NOMO-1 treated with dmso at 0.1 percent for 144 hours (cell line): ENCODE data around the gene TIGD6.
"Not testable (repeated sequence)": the region's sequence is repeated elsewhere in the genome, so short reads cannot be mapped to it uniquely, and the experiment has no call there.

Experiments used
- DNase-seq: peaks from one replicate; lab custom pipeline; 2025; ENCODE audit not compliant: unreplicated experiment; lab: John Stamatoyannopoulos, UW

Gene TIGD6

DNA sequence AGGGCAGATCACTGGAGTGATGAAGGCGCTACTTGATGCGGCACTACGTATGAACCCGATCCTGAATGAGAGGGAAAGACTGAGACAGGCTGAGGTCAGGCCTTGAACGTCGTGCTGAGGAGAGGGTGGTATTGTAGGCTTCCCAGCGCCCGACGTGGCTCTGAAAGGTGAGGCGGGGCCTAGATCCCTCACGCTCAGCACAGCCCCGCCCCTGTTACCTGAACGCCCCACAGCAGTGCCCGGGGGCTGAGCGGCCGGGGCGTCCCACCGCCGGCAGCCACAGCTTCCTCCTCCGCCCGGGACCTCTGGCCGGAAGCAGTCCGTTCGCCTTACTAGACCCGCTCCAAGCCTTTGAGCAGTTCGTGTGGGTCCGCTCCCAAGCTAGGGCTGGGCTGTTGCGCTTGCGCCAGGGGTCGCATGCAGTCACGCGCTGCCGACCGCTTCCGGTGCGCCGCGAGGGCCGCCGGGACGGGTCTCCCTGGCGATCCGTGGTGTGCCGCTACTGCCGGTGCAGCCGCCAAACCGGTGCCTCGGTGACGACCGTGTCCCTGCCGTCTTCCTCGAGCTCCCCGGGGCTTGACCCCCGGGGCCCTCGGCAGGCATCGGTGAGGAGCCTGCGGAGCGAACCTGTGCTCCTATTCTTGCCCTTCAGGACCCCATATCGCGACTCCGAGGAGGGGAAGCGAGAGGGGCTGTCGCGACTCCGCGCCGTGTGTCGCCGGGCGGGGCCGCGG lies at the start of gene TIGD6, which contains the start of gene HMGXB3:
TSS of gene TIGD6 (minus strand) at position 399 of the 734 bp plus-strand sequence. CDS start 4,306 bp downstream, outside the sequence.
TSS of gene HMGXB3 (plus strand) at position 484 of the 734 bp plus-strand sequence. CDS start 4,114 bp downstream, outside the sequence.
- peak; percentile 92 for DNase-seq

DNA sequence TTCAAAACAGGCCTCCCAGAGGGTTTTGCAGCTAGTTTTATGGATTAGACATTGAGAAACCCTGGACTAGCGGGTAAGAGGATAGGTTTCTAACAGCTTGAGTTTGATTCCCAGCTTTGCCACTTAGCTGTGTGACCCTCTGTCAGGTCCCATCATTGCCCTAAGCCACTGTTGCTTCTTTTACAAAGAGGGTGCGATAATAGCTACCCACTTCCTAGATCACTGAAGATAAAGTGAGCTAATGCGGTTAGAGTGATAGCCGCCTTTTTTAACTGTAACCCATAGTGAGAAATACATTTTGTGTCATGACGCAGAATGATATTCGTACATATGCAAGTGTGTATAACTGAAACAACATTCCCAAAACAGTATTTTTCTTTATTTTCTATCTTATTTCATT lies 45.6 kb upstream of the TIGD6 start:
- no peak for DNase-seq

DNA sequence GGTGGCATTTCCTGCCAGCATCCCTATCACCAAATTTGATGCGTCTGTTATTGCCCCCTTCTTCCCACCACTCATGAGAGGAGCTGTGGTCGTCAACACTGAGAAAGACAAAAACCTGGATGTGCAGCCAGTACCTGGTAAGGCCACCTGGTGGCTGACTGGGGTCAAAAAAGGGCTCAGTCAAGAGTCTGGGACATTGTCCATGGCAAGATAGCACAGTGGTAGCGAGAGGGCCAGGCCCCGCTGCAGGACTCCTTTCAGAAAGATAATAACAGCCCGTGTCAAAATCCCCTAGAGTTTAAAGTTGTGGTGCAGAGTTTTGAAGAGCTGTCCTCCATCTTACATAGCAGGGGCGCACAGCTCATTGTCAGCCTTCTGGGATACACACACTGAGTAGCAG lies 45.1 kb upstream of the TIGD6 start:
- DNase-seq = no peak

GRCh38 chr5:150044712-150045111 lies 44.3 kb upstream of the TIGD6 start:
- no peak for DNase-seq

DNA sequence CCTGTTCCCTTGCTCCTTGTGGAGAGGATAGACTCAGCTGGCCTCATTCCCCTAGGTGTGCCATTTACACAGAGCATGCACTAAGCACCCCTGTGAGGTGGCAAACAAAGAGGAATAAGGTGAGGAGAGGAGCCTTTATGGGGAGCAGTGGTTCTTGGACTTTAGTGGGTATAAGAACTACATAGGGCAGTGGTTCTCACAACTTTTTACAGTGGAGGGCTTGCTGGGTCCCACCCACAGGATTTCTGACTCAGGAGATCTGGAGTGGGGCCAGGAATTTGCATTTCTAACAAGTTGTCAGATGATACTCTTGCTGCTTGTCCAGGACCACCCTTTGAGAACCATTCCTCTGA lies 43.9 kb upstream of the TIGD6 start:
- no peak for DNase-seq

DNA sequence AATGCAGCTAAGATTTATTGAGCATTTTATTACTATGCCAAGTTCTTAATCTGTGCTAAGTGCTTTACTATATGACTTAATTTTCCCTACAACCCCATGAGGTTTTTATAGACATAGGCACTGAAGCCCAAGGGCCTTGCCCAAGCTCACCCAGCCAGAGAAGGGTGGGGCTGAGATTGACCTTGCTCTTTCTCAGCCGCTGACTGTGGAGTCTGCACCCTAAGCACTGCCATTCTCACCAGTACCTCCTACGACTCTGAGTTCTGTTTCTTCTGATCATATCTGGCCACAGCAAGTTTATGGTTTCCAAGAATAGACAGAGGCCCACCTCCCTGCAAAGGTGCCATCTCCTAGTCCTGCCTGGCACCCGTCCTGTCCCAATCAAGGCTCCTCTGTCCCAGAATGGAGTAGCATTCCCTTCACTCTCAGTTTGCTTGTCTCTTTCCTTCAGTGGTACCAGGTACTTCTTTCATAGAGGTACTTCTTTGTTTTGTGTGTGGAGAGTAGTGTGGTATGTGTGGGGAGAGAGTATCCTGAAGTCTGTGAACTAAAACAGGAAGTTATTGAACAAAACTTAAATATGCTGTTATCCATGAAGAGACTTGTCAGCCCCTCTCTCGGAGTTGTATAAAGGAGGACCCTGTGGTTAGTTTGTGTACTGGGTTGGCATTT lies 43.3 kb upstream of the TIGD6 start:
- no peak for DNase-seq

- no peak for DNase-seq
These were observed 42.0 kb upstream of the TIGD6 start for GRCh38 chr5:150042459-150042858.

DNA sequence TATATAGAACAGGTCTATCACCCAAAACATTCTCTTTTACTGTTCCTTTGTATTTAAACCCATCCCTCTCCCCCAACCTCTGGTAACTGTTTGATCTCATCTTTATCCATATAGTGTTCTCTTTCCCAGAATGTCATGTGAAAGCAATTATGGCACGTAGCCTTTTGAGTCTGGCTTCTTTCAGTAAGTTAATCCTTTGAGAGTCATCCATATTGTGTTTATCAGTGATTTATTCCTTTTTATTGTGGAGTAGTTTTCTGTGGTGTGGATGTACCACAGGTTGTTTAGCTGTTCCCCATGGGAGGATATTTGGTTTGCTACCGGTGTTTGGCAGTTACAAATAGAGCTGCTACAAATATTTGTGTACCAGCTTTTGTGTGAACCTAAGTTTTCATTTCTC lies 38.1 kb upstream of the TIGD6 start:
- no peak for DNase-seq

- DNase-seq = no peak
These were observed 36.1 kb upstream of the TIGD6 start for GRCh38 chr5:150036513-150036912.

GRCh38 chr5:150035139-150035895 lies 34.9 kb upstream of the TIGD6 start:
- DNase-seq = peak; percentile 41

DNA sequence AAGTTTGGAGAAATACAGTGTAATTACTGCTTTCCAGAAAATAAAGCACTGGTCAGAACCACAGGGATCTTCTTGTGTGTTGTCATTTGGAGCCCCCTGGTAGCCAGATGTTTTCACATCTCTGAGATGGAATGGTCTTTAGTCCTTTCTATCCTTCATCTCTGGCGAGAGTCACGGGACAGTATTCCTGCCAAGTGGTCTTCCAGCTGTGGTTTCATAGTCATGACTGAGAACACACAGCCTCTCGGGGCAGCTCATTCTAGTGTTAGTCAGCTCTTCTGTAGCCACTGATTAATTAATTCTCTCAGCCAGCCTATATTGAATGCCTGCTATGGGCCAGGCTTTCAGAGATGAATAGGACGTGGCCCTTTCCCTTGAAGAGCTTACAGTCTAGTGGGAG lies 34.2 kb upstream of the TIGD6 start:
- no peak for DNase-seq

DNA sequence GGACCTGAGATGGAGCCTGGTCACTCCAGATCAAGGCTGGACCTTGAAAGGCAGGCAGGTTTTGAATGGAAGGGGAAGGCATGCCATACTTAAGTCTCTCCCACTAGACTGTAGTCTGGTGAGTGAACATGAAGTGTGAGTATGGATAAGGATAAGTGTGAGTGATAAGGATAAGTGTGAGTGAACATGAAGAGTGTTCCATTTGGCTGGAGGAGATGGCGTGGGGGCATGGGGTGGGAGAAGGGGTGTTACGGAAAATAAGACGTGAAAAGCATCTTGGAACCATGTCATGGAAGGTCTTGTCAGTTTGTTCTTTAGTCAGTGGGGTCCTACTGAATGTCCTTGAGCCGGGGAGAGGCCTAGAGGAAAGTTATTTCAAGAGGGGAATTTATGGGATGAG lies 32.9 kb upstream of the TIGD6 start:
- DNase-seq = no peak

DNA sequence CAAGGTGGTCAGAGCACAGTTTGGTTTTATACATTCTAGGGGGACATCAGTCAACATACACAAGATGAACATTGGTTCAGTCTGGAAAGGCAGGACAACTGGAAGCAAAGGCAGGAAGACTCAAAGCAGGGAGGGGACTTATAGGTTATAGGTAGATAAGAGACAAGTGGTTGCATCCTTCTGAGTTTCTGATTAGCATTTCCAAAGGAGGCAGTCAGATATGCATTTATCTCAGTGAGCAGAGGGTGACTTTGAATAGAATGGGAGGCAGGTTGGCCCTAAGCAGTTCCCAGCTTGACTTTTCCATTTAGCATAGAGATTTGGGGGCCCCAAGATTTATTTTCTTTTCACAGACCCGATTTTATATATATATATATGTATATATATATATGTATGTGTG lies 27.6 kb upstream of the TIGD6 start:
- DNase-seq = not testable (repeated sequence)

GRCh38 chr5:150026682-150027172 lies 26.3 kb upstream of the TIGD6 start:
- DNase-seq = no peak

DNA sequence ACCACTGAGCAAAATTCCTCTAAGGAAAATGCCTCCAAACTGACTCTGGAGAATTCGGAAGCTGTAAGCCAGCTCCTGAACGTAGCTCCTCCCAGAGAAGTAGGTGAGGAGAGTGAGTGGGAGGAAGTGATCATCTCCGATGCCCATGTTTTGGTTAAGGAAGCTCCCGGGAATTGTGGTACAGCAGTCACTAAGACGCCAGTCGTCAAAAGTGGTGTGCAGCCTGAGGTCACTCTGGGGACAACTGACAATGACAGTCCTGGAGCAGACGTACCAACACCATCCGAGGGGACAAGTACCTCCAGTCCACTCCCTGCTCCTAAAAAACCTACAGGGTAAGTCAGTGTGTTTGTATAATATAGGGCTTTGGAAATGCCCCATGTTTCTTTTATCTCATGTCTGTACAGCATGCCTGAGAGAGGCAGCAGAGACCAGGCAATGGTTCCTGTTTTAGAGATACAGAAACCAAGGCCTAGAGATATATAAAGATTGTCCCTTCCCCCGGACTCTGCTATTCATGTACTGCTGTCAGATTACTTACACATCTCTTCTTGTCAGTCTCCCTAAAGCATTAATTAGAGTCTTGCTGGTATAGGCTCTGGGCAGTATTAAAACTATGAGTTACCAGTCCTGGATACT lies 24.0 kb upstream of the TIGD6 start:
- DNase-seq = no peak

GRCh38 chr5:150023136-150023535 lies 22.7 kb upstream of the TIGD6 start:
- no peak for DNase-seq

- no peak for DNase-seq
These were observed 22.2 kb upstream of the TIGD6 start for GRCh38 chr5:150022681-150023080.

DNA sequence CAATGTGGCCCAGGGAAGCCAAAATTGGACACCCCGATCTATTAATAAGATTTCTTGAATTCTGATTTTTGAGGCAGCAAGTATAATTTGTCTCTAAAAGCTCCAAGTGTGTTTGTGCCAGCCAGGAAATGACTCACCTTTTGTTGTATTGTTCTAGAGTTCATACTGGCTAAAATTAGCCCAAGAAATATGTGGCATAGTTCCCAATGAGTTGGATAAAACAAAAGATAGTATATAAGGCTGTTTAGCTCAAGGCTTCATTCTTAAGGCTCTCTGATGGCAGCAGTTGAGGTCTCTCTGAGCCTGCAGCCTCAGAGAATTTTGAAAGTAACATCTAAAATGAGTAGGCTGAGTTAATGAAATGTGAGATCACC lies 21.7 kb upstream of the TIGD6 start:
- no peak for DNase-seq

DNA sequence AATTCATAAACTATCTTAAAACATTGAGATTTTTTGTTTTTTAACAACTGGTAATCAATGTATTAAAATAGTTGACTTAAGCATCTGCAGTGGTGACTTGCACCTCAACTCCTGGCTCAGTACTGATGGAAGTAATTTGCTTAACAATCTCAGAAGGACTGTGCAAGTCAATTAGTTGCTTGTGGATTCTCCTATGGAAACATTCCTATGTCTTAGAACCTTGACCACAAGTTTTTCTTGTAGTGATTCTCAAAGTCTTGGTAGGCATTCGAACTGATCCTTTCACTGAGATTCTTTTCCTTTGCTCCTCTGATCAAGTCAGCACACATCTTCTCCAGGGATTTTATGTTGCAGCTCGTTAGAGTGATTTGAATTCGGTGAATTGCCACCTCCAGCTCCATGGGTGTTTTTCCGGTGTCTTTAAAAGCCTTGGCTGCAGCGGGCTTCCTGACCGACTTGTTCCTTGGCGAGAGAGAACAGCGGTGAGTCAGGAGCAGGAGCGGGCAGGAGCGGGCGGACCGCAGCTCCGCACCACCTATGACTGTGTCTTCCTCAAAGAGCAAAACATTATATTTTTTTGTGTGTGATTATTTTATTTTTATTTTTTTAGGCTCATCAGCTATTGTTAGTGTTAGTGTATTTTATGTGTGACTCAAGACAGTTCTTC lies 21.2 kb upstream of the TIGD6 start:
- no peak for DNase-seq

- no peak for DNase-seq
These were observed 19.8 kb upstream of the TIGD6 start for GRCh38 chr5:150020249-150020648.
